ENCODE measurements around the gene RIT2. TPM values are rescaled to one million over a fixed set of nuclear protein-coding genes. Genes with fewer than 3 reads are reported as not detected.

The RIT2 gene
- total RNA-seq, 1 donor from 2014 or later, result not detected

DNA sequence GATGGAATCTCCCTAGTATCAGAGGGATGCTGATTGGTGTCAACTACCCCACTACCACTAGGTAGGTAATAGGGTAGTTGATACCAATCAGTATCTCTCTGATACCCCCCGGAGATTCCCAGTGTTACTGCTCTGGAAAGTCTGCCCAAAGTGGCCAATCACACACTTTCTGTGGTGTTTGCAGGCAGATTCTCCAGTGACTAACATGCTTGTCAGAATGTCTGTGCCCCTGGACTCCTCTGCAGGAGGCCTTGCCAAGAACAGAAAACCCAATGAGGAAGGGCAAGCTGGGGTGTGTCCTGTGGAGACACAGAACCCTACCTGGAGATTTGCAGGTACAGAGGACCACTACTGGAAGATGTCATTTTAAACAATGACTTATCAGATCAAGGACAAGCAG lies 135.1 kb downstream of the RIT2 start:
- TF ChIP-seq, protein P1, sequence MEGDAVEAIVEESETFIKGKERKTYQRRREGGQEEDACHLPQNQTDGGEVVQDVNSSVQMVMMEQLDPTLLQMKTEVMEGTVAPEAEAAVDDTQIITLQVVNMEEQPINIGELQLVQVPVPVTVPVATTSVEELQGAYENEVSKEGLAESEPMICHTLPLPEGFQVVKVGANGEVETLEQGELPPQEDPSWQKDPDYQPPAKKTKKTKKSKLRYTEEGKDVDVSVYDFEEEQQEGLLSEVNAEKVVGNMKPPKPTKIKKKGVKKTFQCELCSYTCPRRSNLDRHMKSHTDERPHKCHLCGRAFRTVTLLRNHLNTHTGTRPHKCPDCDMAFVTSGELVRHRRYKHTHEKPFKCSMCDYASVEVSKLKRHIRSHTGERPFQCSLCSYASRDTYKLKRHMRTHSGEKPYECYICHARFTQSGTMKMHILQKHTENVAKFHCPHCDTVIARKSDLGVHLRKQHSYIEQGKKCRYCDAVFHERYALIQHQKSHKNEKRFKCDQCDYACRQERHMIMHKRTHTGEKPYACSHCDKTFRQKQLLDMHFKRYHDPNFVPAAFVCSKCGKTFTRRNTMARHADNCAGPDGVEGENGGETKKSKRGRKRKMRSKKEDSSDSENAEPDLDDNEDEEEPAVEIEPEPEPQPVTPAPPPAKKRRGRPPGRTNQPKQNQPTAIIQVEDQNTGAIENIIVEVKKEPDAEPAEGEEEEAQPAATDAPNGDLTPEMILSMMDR (IDR thresholded peaks at IDR 0.05), result no peak
- intact Hi-C loops (cut with micrococcal nuclease), result no loop called here
- no peak for ATAC-seq (ENCODE audit: low read depth)
- ChIA-PET CTCF (no interaction called here), POLR2A (no interaction called here)
- Mint-ChIP-seq H3K36me3 (ENCODE audit: low read depth) (no peaks in the 10 kb centered on the region), H3K27me3 (no peaks in the 10 kb centered on the region), H3K27ac (no peak overlapping the region), H3K9me3 (peaks cover 2% of the 10 kb centered on the region), H3K4me1 (no peaks in the 10 kb centered on the region), H3K4me3 (no peak overlapping the region)
- no peak for DNase-seq

DNA sequence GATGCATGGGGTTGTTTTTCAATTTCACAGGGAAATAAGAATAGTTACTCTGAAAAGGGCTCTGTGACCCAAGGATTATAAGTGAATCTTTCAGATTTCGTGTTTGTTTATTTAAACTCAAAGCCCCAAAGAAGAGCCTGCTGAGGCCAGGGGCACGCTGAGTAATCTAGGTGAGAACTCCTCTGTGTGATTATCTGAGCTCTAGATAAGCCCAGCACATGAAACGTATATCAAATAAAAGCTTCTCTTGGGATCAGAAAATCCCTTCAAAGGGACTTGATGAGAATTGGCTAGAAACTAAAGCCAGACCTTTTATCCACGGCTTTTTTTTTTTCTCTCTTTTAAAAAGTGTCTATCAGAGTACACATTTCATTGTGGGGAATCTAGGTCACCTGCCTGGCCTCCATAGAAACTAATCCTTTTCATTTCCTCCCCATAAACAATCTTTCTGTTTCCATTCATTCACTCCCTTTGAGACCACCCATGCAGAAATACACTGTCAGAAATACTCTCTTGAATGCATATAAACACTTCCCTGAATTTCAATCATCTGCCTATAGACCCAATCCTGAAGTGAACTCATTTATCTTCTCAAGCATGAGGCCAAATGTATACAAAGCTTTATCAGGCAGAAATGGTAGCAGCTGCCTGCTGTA lies 137.4 kb downstream of the RIT2 start:
- no peak overlapping the region for H3K27ac Mint-ChIP-seq
- TF ChIP-seq, protein P1 (IDR thresholded peaks at IDR 0.05), result no peak
- ATAC-seq (ENCODE audit: low read depth) (no peak), DNase-seq (no peak)
- no peaks in the 10 kb centered on the region for H3K27me3 Mint-ChIP-seq
- H3K9me3 Mint-ChIP-seq, result peaks cover 2% of the 10 kb centered on the region
- intact Hi-C loops (cut with micrococcal nuclease), result no loop called here
- no peaks in the 10 kb centered on the region for H3K4me1 Mint-ChIP-seq
- POLR2A ChIA-PET, result no interaction called here
- H3K36me3 Mint-ChIP-seq (ENCODE audit: low read depth), result no peaks in the 10 kb centered on the region
- no peak overlapping the region for H3K4me3 Mint-ChIP-seq
- CTCF ChIA-PET, result no interaction called here

DNA sequence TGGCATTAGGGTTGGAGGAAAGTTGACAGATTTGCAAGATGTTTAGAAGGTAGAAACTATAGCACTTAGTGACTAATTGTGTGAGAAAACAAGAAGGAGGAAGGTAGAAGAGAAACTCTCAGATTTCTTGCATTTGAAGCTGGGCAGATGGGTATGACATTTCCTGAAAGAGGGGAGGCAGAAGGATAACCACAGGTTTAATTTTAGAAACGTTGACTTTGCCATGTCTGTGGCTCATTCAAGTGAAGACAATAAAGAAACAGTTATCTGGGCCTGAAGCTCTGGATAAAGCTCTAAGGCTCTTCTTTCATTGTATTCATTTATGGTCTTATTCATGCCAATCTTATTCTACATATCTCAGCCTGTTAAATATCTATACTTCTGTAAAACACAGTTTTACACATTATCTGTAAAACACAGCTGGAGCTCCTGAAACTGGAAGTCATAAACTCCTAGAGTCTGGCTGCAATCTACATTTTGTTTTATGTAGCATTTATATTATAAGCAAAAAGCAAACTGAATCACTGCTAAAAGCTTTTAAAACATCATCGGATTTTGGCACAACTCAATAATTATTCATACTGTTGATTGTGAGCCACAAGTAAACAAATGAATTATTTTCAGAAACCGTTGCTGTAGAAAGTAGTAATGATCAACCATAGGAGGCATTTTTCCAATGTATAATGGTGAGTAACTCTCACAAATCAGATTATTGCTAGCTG lies 138.5 kb downstream of the RIT2 start:
- DNase-seq, result no peak
- Mint-ChIP-seq H3K27me3 (no peaks in the 10 kb centered on the region), H3K36me3 (ENCODE audit: low read depth) (no peaks in the 10 kb centered on the region), H3K9me3 (no peaks in the 10 kb centered on the region), H3K27ac (no peak overlapping the region), H3K4me1 (no peaks in the 10 kb centered on the region), H3K4me3 (no peak overlapping the region)
- ChIA-PET CTCF (no interaction called here), POLR2A (no interaction called here)
- intact Hi-C loops (cut with micrococcal nuclease), result no loop called here
- ATAC-seq (ENCODE audit: low read depth), result no peak
- TF ChIP-seq, protein P1 (IDR thresholded peaks at IDR 0.05), result no peak

DNA sequence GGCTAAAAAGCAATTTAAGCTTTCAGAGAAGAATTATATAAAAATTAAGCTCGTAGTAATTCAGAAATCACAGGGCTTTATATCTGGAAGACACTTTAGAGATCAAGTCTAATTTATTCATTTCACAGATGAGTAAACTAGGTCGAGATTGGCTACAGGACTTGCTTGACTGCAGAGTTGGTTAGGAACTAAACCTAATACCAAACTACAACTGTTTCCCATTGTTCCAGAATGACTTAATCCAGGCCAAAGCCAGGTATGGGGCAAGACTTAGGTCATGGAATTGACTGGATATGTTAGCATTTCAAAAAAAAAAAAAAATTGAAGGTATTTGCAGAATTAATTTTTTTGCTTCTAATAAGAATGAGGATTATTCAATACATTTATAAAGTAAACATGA lies 146.1 kb downstream of the RIT2 start:
- Mint-ChIP-seq H3K4me1 (no peaks in the 10 kb centered on the region), H3K36me3 (ENCODE audit: low read depth) (no peaks in the 10 kb centered on the region), H3K9me3 (peaks cover 3% of the 10 kb centered on the region), H3K4me3 (no peak overlapping the region), H3K27me3 (no peaks in the 10 kb centered on the region), H3K27ac (no peak overlapping the region)
- DNase-seq (no peak), ATAC-seq (ENCODE audit: low read depth) (no peak)
- ChIA-PET CTCF (no interaction called here), POLR2A (no interaction called here)
- intact Hi-C loops (cut with micrococcal nuclease), result no loop called here
- TF ChIP-seq, protein P1 (IDR thresholded peaks at IDR 0.05), result no peak

DNA sequence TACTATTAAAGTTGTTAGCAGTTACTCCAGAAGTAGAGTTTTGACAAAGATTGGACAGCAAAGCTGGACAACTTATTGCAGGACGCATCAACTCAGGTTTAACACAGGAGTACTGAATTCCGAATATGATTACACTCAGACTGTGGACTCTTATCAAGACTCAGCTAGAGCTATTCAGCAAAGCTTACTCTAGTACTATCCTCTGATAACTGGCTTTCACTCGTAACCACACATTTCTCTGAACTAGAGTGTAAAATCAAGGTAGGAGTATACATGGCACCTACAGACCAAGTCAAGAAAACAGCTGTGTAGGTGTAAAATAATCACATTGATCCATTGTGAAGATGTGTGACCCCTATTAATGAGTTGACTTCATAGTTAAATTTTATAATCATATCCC lies 154.2 kb downstream of the RIT2 start:
- H3K4me3 Mint-ChIP-seq, result no peak overlapping the region
- DNase-seq, result no peak
- ChIA-PET POLR2A (no interaction called here), CTCF (no interaction called here)
- H3K36me3 Mint-ChIP-seq (ENCODE audit: low read depth), result no peaks in the 10 kb centered on the region
- no peak for ATAC-seq (ENCODE audit: low read depth)
- H3K9me3 Mint-ChIP-seq, result peaks cover 7% of the 10 kb centered on the region
- TF ChIP-seq, protein P1 (IDR thresholded peaks at IDR 0.05), result no peak
- H3K27me3 Mint-ChIP-seq, result no peaks in the 10 kb centered on the region
- intact Hi-C loops (cut with micrococcal nuclease), result no loop called here
- no peak overlapping the region for H3K27ac Mint-ChIP-seq
- H3K4me1 Mint-ChIP-seq, result no peaks in the 10 kb centered on the region

All from activated B cell treated with CpG ODN at 0.5 μM for 24 hours (primary cell).